Measurements from ENCODE around the gene CLCN6. TPM values are rescaled to one million over a fixed set of nuclear protein-coding genes. Genes with fewer than 3 reads are reported as not detected.
A peak's percentile ranks its signal among the peaks of the same experiment; 100 is the strongest.

Gene CLCN6
- total RNA-seq, 4 donors from 2014 or later, result 12.8 to 23.8 (median 18.3) TPM

DNA sequence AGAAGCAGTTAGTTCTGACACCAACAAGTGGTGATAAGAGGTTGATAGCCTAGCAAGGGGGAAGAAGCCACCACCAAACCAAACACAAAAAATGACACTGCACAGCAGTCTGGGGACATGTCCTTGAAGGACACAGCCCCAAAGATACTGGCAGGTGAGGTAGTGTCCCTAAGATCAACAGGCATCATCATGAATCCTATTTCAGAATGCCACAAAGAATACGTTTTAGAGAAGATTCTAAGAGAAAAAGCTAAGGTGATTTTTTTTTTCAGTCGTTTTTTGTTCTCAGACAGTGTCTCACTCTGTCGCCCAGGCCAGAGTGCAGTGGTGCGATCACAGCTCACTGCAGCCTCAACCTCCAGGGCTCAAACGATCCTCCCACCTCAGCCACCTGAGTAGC, 19.8 kb upstream of the CLCN6 start:
- peaks cover 0 to 14% of the 10 kb centered on the region in 2 donors for H3K36me3 ChIP-seq
- no peak for TF ChIP-seq POLR2AphosphoS5 (IDR thresholded peaks at IDR 0.05)
- no peak for TF ChIP-seq POLR2A (IDR thresholded peaks at IDR 0.05)
- TF ChIP-seq, protein P1, sequence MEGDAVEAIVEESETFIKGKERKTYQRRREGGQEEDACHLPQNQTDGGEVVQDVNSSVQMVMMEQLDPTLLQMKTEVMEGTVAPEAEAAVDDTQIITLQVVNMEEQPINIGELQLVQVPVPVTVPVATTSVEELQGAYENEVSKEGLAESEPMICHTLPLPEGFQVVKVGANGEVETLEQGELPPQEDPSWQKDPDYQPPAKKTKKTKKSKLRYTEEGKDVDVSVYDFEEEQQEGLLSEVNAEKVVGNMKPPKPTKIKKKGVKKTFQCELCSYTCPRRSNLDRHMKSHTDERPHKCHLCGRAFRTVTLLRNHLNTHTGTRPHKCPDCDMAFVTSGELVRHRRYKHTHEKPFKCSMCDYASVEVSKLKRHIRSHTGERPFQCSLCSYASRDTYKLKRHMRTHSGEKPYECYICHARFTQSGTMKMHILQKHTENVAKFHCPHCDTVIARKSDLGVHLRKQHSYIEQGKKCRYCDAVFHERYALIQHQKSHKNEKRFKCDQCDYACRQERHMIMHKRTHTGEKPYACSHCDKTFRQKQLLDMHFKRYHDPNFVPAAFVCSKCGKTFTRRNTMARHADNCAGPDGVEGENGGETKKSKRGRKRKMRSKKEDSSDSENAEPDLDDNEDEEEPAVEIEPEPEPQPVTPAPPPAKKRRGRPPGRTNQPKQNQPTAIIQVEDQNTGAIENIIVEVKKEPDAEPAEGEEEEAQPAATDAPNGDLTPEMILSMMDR (IDR thresholded peaks at IDR 0.05), result no peak
- no peak for TF ChIP-seq EP300 (IDR thresholded peaks at IDR 0.05)
- peak overlapping the region in 1 of 4 donors; percentile 90 for H3K27ac ChIP-seq
- no peak overlapping the region for H3K4me3 ChIP-seq
- 64 to 67% methylated on average over 5 of the region's 5 CpGs for WGBS, 2 donors (ENCODE audit: low coverage in 1 of 2)
- H3K4me1 ChIP-seq, result peaks cover 0 to 69% (median 56%) of the 10 kb centered on the region in 3 donors
- H3K27me3 ChIP-seq, result no peaks in the 10 kb centered on the region
- ATAC-seq, result no peak
- H3K9me3 ChIP-seq, result no peaks in the 10 kb centered on the region

DNA sequence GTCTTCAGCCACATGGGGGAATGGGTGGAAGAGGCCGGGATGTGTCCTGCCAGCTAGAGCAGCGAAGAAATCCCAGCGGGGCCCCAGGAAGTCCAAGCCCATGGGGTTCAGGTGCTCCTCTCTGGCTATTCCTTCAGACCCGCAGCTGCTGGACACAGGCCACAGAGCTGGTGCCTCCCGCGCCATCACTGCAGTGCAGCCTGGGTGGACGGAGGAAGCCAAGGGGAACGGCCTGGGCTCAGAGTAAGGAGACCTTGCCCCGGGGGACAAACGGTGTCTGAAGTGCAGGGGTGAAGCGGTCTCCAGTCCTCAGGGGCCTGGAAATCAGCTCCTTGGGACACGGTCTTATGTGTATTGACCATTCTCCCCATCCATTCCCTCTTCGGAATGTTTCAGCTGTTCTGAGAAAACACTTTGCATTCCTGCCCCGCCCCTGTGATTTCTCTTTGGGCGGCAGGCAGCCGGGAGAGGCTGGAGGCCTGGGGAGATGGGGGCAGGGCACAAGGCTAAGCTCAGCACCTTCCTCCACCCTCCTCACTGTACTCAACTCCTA, 18.7 kb upstream of the CLCN6 start:
- 3% methylated on average over 13 of the region's 16 CpGs; no CpG with 5 or more reads in 1 of the 2 donors for WGBS, 2 donors (ENCODE audit: low coverage in 1 of 2)
- peak; percentile 52 for ATAC-seq
- Histone ChIP-seq H3K4me3 (peak overlapping the region in 1 of 2 donors; percentile 20), H3K9me3 (no peaks in the 10 kb centered on the region), H3K36me3 (peaks cover 0 to 22% of the 10 kb centered on the region in 2 donors), H3K27ac (peak overlapping the region; percentile 19 to 95 (median 90)), H3K27me3 (no peaks in the 10 kb centered on the region), H3K4me1 (peaks cover 0 to 80% (median 64%) of the 10 kb centered on the region in 3 donors)
- no peak for TF ChIP-seq EP300 (IDR thresholded peaks at IDR 0.05)
- TF ChIP-seq, protein P1 (IDR thresholded peaks at IDR 0.05), result no peak
- peak; percentile 79 for TF ChIP-seq POLR2AphosphoS5 (IDR thresholded peaks at IDR 0.05)
- TF ChIP-seq POLR2A (IDR thresholded peaks at IDR 0.05), result no peak

DNA sequence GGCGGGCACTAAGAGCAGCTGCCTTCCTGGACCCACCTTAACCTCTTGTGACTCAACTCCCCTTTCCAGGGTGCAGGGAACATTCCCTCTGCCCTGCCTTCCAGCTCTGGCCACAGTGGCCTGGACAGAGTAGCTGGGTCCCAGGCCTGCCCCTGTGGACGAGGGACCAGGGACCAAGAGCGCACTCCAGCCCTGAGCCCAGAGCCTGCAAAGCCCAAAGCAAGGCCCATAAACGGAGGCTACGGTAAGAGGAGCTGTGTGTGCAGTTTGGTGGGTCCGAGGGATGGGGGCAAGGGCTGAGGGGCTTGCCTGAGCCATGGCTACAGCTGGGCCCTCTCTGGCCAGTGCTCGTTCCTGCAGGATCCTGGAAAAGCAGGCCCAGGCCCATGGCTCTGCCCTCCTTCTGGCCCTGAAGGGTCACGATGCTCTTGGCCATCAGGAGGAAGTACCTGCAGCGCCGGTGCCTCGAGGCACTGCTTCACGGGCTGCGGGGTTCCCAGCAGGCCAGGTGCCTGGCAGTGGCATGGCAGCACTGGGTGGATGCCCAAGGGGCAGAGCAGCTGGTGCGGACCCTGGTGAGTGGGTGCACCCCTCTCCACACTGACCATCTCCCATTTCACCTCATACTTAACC, 18.1 kb upstream of the CLCN6 start:
- Histone ChIP-seq H3K9me3 (no peaks in the 10 kb centered on the region), H3K4me1 (peaks cover 0 to 85% (median 66%) of the 10 kb centered on the region in 3 donors), H3K4me3 (no peak overlapping the region), H3K27ac (peak overlapping the region; percentile 19 to 95 (median 90)), H3K27me3 (no peaks in the 10 kb centered on the region), H3K36me3 (peaks cover 0 to 28% of the 10 kb centered on the region in 2 donors)
- 63% methylated on average over 3 of the region's 14 CpGs; no CpG with 5 or more reads in 1 of the 2 donors for WGBS, 2 donors (ENCODE audit: low coverage in 1 of 2)
- ATAC-seq, result no peak
- TF ChIP-seq POLR2A (IDR thresholded peaks at IDR 0.05) (no peak), POLR2AphosphoS5 (IDR thresholded peaks at IDR 0.05) (no peak), EP300 (IDR thresholded peaks at IDR 0.05) (no peak)
- TF ChIP-seq, protein P1 (IDR thresholded peaks at IDR 0.05), result no peak

DNA sequence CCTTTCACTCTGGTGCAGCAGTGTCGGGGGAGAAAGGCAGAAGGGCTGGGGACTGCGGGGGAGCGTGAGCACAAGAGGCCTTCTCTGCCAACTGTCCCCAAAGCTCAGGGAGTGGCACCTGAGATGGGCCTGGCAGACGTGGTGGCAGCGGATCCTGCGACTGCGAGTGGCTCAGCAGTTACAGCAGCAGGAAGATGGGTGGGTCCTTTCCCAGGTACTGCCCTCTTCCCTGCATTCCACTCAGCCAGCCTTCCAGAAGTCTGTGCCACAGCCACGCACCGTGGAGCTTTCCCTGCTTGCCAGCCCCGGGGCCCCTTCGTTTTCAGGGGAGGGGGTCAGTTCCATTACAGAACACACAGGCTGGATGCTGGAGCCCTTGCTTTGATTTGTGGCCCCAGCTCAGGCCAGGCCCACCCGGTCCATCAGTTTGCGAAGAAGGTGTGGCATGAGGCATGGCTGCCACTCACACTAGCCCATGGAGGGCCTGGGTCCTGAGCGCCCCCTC, 17.4 kb upstream of the CLCN6 start:
- Histone ChIP-seq H3K36me3 (peaks cover 0 to 34% of the 10 kb centered on the region in 2 donors), H3K27me3 (no peaks in the 10 kb centered on the region), H3K9me3 (no peaks in the 10 kb centered on the region), H3K27ac (peak overlapping the region in 3 of 4 donors; percentile 90 to 95 (median 91)), H3K4me3 (no peak overlapping the region), H3K4me1 (peaks cover 0 to 85% (median 66%) of the 10 kb centered on the region in 3 donors)
- ATAC-seq, result no peak
- 67% methylated on average over 1 of the region's 14 CpGs; no CpG with 5 or more reads in 1 of the 2 donors for WGBS, 2 donors (ENCODE audit: low coverage in 1 of 2)
- TF ChIP-seq POLR2AphosphoS5 (IDR thresholded peaks at IDR 0.05) (no peak), EP300 (IDR thresholded peaks at IDR 0.05) (no peak), POLR2A (IDR thresholded peaks at IDR 0.05) (no peak)
- TF ChIP-seq, protein P1 (IDR thresholded peaks at IDR 0.05), result no peak
